Posterior cingulate gyrus (tissue), 11 donors: Measurements from ENCODE around the gene RRM2.
"Not testable (repeated sequence)": the region's sequence is repeated elsewhere in the genome, so short reads cannot be mapped to it uniquely, and the experiment has no call there.

Source experiments
- DNase-seq, 10 donors: peaks; one replicate each; pipeline versions ENCODE4 v3.0.0 to v3.0.0-alpha.2; 2020 to 2021; ENCODE audit warnings: mixed read lengths in 3 of 10
- intact Hi-C: fragments of 100-400 bp; cut with DNase I; formaldehyde crosslinking; loops from one replicate; pipeline ENCODE4 v1.15.1; 2023

The RRM2 gene

DNA sequence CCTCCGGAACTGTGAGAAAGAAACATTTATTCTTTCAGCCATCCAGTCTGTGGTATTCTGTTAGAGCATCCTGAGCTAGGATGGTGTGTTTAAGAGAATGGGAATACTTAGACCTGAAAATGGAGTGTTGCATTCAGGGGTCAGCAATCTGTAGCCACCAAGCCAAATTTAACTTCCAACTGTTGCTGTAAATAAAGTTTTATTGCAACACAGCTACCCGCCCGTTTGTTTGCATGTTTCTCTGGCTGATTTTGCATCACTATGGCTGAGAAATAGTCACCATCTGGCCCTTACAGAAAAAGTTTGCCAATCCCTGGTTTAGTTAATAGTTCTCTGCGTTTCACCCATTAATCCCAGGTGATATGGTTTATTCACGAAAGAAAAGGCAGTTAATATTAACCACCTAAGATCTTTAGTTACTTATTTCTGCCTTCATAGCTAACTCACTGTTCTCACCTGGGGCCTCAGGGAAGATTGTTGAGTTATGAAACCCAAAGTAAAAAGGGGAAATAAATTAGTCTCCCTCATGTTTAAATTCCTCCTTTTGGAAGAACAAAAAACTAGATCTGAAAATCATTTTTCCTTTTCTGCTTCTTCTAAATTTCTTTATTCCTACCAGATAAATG is 32.9 kb upstream of the RRM2 start:
- DNase-seq: no peak
- intact Hi-C loops: no loop called here

DNA sequence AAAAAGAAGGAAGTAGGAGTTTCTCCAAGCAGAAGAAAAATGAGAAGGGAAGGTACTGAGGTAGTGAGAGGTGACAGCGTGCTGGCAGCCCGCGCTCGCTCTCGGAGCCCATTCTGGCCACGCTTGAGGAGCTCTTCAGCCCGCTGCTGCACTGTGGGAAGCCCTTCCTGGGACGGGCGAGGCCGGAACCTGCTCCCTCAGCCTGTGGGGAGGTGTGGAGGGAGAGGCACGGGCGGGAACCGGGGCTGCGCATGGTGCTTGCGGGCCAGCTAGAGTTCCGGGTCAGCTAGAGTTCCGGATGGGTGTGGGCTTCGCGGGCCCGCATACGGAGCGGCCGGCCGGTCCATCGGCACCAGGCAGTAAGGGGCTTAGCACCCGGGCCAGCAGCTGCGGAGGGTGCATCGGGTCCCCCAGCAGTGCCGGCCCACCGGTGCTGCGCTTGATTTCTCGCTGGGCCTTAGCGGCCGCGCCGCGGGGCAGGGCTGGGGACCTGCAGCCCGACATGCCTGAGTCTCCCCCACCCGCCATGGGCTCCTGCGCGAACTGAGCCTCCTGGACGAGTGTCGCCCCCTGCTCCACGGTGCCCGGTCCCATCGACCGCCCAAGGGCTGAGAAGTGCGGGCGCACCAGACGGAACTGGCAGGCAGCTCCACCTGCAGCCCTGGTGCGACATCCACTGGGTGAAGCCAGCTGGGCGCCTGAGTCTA is 31.2 kb upstream of the RRM2 start:
- intact Hi-C loops: no loop called here

DNA sequence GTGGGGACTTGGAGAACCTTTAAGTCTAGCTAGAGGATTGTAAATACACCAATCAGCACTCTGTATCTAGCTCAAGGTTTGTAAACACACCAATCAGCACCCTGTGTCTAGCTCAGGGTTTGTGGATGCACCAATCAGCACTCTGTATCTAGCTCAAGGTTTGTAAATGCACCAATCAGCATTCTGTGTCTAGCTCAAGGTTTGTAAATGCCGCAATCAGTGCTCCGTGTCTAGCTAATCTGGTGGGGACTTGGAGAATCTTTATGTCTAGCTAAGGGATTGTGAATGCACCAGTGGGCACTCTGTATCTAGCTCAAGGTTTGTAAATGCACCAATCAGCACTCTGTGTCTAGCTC is 30.7 kb upstream of the RRM2 start:
- not testable (repeated sequence) for DNase-seq

More for the DNA sequence above, 31.2 kb upstream of the RRM2 start:
- peak in 1 of 10 donors; percentile 72 for DNase-seq

DNA sequence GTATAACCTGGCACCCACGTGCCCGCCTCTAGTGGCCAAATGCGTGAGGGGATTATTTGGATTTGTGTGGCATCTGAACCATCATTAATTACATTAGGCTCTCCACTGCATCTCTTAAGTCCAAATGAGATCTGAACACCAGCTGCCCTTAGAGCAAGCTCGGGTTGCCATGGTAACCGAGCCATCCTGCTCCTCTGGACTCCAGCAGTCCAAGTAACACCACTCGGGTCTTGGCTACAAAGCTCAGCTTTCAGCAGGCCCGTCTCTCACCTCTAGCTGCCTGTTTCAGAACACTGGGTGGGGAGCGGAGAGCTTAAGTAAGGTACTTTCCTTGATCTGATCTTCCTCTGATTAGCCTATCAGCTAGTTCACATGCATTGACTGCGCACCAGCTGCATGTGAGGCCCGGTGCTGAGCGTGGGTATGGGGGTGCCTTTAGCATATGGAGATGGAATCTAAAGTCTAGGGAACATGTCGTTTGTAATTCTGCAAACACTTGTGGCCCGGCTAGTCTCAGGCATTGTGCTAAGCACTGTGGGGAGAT is 28.2 kb upstream of the RRM2 start:
- DNase-seq: peak in 4 of 10 donors; percentile 35 to 85 (median 50)
- intact Hi-C loops: no loop called here

More for the DNA sequence above, 30.7 kb upstream of the RRM2 start:
- intact Hi-C loops: not testable (repeated sequence)

DNA sequence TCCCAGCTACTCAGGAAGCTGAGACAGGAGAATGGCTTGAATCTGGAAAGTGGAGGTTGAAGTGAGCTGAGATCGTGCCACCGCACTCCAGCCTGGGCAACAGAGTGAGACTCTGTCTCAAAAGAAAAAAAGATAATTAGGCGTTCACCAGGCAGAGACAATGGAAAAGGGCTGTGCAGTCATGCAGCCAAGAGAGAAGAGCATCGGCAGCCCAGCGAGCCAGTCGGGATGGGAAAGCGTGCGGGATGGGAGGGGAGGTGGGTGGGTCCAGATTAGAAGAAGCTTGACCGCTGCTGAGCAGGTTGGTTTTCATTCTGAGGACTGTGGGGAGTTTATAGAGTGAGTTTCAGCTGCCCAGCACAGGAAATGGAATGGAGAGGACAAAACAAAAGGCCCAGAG is 27.4 kb upstream of the RRM2 start:
- intact Hi-C loops: no loop called here
- no peak for DNase-seq

DNA sequence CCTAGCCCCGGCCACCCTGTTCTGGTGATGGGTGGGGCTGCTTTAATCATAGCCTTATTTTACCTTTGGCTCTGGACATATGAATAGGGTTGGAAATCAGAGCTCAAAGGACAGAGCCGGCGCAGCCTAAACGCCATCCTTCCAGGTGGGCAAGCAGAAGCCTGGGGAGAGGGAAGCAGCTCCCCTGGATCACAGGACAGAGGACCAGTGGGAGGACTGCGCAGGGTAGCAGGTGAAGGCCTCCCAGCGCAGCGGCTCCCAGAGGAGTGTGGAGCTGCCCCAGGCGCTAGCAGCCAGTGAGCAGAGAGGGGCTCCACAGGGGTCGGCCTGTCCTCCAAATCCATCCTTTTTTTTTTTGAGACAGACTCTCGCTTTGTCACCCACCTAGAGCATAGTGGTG is 25.9 kb upstream of the RRM2 start:
- no peak for DNase-seq

DNA sequence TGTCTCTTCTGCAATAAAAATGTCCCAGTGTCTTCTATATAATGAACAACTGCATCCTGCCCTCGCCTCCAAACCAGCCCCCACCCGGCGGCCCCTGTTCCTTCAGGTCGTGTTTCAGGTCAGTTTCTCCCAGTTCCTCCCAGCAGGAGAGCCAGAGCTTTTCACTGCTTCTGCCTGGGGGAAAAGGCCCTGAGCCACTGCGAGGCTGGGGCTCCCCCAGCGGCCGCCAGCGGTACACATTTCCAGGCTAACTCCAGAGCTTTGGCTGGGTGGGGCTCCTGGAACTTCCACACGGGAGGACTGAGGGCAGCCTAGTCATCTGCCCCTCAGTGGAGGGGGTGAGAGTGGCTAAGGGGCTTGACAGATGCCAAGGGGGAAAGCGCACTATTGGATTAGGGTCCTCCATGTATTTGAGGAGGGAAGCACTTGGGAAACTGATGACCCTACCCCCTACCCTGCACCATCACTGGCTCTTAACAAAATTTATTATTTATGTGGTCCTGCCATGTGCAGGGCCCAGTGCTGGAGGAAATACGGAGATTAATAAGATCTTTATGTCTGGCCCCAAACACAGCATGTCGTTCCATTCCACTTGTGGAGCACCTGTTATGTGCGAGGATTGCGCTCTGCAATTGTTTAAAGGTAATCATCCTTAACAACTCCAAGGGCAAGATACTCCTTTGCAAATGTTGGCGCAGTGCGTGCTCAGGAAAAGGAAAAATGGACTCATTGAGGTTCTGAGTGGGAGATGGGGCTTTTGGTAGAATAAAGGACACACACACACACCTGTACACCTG is 25.0 kb upstream of the RRM2 start:
- peak; percentile 47 to 96 (median 65) for DNase-seq
- intact Hi-C loops: loop anchor here (2.0 kb wide), 1 partner anchor 25 kb away; no protein-coding TSS in a partner anchor

More for the DNA sequence above, 25.9 kb upstream of the RRM2 start:
- intact Hi-C loops: loop anchor here (2.0 kb wide), 1 partner anchor 24 kb away; no protein-coding TSS in a partner anchor

DNA sequence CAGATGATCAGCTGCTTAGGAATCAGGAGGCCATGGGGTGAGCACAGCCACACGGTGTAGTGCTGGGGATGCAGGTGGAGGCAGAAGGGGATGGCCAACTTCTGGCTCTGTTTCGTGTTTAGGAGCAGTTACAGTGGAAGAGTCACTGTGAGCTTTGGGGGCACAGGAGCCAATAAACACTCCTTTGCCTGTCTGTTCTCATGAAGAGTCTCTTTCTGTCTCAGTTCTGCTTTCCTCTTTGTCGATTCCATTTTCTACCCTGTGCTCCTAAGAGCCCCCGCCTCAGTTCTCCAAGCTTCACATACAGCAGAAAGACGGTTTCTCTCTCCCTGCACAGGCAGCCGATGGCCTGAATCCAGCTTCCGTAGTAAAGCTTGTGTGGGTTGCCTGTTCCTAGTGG is 21.0 kb upstream of the RRM2 start:
- intact Hi-C loops: no loop called here
- DNase-seq: no peak

DNA sequence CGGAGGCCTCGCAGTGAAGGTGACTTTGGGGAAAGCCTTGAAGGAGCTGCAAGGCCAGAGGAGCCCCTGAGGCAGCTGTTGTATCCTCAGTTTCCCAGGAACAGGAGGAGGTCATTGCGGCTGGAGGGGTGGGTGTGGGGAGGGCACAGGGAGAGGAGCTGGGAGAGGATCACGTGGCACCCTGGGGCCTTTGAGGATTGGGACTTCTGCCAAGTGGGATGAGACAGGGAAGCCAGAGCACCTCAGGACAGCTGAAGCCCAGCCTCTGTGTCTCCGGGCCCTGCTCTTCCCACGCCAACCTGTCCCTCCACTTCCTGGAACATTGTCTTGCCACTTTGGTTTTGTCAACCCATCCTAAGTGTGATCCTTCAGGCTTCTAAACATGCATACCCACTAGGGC is 19.4 kb upstream of the RRM2 start:
- DNase-seq: no peak
- intact Hi-C loops: no loop called here

DNA sequence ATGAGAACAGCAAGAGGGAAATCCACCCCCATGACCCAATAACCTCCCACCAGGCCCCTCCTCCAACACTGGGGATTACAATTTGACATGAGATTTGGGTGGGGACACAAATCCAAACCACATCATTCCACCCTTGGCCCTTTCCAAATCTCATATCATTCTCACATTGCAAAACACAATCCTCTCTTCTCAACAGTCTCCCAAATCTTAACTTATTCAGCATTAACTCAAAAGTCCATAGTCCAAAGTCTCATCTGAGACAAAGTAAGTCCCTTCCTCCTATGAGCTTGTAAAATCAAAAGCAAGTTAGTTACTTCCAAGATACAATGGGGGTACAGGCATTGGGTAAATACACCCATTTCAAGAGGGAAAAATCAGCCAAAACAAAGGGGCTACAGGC is 17.6 kb upstream of the RRM2 start:
- intact Hi-C loops: not testable (repeated sequence)

DNA sequence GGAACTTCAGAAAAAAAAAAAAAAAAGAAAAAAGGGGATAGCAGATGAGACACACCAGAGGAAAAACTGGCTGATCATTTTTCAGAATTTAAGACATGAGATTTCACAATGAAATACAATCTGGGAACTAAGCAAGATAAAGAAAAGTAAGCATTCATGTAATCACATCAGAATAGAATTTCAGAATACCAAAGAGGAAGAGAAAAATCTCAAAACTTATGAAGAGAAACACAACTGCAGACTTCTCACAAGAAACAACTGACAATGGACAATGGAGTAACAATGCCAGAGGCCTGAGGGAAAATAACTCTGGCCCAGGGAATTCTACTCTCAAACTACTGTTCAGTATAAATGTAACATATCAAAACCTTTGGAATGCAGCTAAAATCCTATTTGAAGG is 13.2 kb upstream of the RRM2 start:
- no peak for DNase-seq
- intact Hi-C loops: no loop called here

More for the DNA sequence above, 17.6 kb upstream of the RRM2 start:
- DNase-seq: not testable (repeated sequence)

DNA sequence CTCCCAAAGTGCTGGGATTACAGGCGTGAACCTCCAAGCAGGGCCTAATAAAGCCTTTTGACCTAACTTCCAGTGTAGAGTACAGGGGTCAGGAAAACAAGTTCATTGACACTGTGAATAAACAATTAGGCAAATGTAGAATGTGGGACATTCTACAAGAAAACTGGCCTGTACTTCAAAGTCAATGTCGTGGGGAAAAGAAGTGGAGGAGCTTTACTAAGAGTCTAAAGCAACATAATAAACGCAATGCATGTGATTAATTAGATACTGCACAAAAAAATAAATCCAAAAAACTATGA is 3.6 kb upstream of the RRM2 start:
- no peak for DNase-seq
- intact Hi-C loops: no loop called here

DNA sequence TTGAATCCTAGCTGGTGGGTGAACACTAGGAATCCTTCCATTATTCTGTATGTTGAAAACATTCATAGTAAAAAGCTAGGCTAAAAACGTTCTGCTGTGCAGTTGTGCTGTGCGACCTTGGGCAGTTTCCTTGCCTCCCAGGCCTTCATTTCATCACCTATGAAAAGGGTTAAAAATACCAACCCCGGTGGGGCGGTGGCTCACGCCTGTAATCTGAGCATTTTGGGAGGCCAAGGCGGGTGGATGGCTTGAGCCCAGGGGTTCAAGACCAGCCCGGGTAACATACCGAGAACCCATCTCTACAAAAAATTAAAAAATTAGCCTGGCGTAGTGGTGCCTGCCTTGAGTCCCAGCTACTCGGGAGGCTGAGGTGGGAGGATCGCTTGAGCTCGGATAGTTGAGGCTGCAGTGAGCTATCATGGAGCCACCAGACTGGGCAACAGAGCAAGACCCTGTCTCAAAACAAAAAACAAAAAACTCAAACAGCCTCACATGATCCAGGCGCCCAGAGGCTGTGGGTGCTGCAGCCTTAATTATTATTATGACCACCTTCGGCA is 2.9 kb upstream of the RRM2 start:
- no peak for DNase-seq
- intact Hi-C loops: loop anchor here (5.0 to 10.0 kb wide), 2 partner anchors 185 to 548 kb away; partner anchors contain the start of gene HPCAL1

DNA sequence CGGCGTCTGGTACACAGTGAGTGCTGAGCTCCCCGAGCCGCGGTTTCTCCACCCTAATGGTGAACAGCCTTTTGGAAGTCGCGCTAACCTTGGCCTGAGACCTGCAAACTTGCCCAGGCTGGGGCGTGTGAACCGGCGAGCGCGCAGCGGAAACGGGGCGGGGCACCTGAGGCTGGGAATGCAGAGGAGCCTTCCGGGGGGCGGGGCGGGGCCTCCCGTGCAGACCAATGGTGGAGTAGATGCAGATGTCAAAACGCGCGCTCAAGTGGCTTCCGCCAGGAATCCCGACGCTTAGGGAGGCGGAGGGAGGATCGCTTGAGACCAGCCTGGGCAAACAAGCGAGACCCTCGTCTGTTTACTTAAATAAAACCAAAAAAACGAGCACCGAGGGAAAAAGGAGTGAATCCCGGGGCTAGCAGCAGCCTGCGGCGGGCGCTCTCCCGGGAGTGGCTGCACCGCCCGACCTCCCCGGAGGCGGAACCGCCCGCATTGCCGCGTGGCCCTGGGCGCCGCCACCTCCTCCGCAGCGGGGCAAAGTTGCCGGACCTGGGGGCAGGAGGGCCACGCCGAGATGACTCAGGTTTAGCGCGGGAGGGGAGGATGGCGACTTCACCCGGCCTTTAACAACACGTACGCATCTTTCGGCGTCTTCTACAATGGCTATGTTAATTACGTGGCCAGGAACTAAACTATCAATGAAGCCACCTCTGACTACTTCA is 2.2 kb upstream of the RRM2 start:
- intact Hi-C loops: loop anchor here (5.0 to 10.0 kb wide), 2 partner anchors 184 to 547 kb away; partner anchors contain the start of gene HPCAL1
- peak; percentile 64 to 98 (median 85) for DNase-seq

DNA sequence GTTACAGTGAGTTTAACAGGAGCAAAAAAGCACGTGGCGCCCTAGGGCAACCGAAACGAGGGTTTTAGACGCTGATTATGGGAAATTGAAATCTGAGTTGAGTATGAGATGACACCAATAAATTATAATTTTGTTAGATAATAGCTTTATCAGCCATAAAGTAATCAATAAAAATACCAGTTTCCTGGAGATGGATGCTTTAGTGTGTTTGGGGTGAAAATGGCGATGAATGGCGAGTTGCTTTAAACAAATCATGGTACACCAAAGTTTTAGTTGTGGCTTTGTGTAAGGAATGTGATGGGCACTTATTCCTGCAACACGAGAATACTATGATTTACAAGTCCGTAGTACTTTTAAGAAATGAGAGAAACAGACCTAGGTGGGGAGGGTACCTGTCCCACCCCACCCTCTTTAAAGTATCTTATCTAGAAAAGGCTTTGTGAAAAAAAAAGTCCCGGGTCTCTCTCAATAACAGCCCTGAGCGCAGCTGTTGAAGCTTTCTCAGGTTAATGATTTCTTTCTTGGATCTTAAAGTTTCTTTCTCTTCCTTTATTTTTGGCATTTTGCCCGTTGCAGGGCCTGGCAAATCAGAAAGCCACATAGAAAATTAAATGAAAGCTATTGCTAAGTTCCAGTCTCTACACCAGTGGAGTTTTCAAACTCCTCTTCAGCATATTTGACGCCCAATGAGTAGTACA is 1.5 kb upstream of the RRM2 start:
- no peak for DNase-seq
- intact Hi-C loops: loop anchor here (5.0 to 10.0 kb wide), 2 partner anchors 184 to 546 kb away; partner anchors contain the start of gene HPCAL1

DNA sequence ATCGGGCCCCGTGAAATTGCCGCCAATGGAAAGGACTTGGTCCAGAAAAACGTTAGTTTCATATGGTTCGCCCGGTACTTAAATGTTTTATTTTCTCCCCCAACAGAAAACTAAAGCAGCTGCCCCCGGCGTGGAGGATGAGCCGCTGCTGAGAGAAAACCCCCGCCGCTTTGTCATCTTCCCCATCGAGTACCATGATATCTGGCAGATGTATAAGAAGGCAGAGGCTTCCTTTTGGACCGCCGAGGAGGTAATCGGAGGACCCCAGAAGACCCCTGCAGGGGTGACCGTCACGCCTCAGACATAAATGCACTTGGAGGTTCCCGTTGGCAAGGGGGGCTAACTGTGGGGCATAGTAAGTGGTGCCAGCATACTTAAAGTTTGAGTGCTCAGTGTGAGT is 742 bp downstream of the RRM2 start:
- intact Hi-C loops: loop anchor here (5.0 to 10.0 kb wide), 2 partner anchors 182 to 544 kb away; partner anchors contain the start of gene HPCAL1
- no peak for DNase-seq

DNA sequence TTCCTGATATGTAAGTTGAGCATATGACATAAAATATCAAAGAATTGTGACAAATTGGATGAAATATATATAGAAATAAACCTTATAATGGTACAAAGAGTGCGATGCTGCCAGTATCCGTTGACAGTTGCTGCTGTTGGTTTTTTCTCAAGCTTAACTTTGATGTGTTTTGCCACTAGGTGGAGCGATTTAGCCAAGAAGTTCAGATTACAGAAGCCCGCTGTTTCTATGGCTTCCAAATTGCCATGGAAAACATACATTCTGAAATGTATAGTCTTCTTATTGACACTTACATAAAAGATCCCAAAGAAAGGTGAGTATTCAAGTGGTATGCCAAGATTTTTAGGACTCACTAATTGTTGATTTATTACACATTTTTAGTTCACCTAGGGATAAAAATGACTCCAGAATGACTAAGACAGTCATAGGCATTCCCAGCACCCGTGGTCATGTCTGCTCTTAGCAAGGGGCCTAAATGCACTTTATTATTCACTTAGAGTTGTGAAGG is 2.1 kb downstream of the RRM2 start:
- peak in 2 of 10 donors; percentile 31 to 42 for DNase-seq
- intact Hi-C loops: loop anchor here (1.0 to 10.0 kb wide), 3 partner anchors 180 to 543 kb away; partner anchors contain the start of gene HPCAL1

DNA sequence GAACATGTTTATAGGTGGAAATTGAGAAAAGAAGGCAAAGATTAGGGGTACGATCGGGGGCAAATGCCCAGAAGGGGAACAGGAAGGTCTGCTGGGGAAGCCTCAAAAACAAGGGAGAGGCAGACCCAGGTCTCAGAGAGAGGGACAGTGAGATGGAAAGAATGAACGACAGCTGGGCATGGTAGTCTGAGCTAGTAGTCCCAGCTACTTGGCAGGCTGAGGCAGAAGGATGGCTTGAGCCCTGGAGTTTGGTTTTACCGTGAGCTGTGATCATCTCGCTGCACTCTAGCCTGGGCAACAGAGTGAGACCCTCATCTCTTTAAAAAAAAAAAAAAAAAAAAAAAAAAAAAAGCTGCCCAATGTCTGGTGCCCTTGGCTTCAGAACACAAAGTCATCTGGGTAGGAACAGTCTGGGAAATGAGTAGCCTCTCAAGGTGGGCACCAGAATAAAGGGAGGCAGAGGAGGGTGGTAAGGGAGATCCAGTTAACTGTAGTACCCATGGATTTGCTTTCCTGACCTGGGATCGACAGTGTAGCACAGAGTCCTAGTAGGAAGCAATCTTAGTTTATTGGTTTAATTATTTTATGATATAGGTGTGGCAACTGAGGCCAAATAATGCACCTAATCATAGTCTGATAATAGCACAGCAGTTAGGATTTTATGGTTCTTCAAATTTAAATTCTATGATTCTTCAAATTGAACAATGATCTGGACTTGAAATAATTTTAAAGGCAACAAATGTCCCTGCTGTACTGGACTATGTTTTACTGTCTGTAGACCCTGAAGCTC is 3.5 kb downstream of the RRM2 start:
- intact Hi-C loops: loop anchor here (10.0 kb wide), 1 partner anchor 179 kb away; the partner anchor contains the start of gene HPCAL1
- DNase-seq: peak in 1 of 10 donors; percentile 11
